ENCODE results near the gene CDKN3. TPM values are rescaled to one million over a fixed set of nuclear protein-coding genes. Genes with fewer than 3 reads are reported as not detected.

The CDKN3 gene
- polyA plus RNA-seq, 3 donors, result 0.45 to 1.8 (median 0.65) TPM

GRCh38 chr14:54354096-54354495 lies 42.7 kb upstream of the CDKN3 start:
- H3K9ac ChIP-seq (ENCODE audit: insufficient read depth, low read length, poor library complexity, severe bottlenecking), result no peak overlapping the region
- Mint-ChIP-seq H3K9me3 (peaks cover 0 to 1% (median 0%) of the 10 kb centered on the region in 7 donors), H3K27me3 (ENCODE audit: low read depth in 3 of 3) (peaks cover 0 to 9% (median 2%) of the 10 kb centered on the region in 3 donors), H3K36me3 (no peaks in the 10 kb centered on the region), H3K4me3 (no peak overlapping the region), H3K27ac (peak overlapping the region in 3 of 7 donors; percentile 10 to 42 (median 37)), H3K4me1 (peaks cover 23% of the 10 kb centered on the region)
- no peaks in the 10 kb centered on the region for H3K36me3 ChIP-seq (replicated peaks in 1 of 2; ENCODE audit: control insufficient read depth in 1 of 2, insufficient read depth in 2 of 2, low read length in 2 of 2)
- intact Hi-C loops (cut with micrococcal nuclease), result no loop called here
- H4K20me1 ChIP-seq (ENCODE audit: insufficient read depth, low read length), result no peaks in the 10 kb centered on the region
- H3K27me3 ChIP-seq (ENCODE audit: control insufficient read depth in 2 of 2, insufficient read depth in 2 of 2, low read length in 2 of 2), result peaks cover 0 to 4% of the 10 kb centered on the region in 2 donors
- H3K79me2 ChIP-seq (ENCODE audit: insufficient read depth, low read length), result no peaks in the 10 kb centered on the region
- H3K4me3 ChIP-seq (replicated peaks in 1 of 3; ENCODE audit: low read depth in 2 of 3, low read length in 3 of 3), result peak overlapping the region in 1 of 3 experiments; percentile 5
- H2AFZ ChIP-seq (ENCODE audit: insufficient read depth, low read depth, low read length, poor library complexity, severe bottlenecking), result peak overlapping the region; percentile 39
- peak overlapping the region; percentile 25 for H3K4me2 ChIP-seq (replicated peaks; ENCODE audit: extremely low read depth, low read length, poor library complexity, severe bottlenecking)
- peak overlapping the region in 1 of 2 donors; percentile 36 for H3K27ac ChIP-seq (ENCODE audit: low read depth in 1 of 2, low read length in 2 of 2)
- H3K9me3 ChIP-seq (replicated peaks in 1 of 2; ENCODE audit: control insufficient read depth in 1 of 2, insufficient read depth in 1 of 2, low read length in 2 of 2), result no peaks in the 10 kb centered on the region
- DNase-seq, result peak in 1 of 3 donors; percentile 9
- no peak for TF ChIP-seq CTCF (IDR thresholded peaks at IDR 0.05)
- peaks cover 14 to 15% of the 10 kb centered on the region in 2 donors for H3K4me1 ChIP-seq (ENCODE audit: control insufficient read depth in 1 of 2, insufficient read depth in 2 of 2, low read length in 2 of 2)

- no peaks in the 10 kb centered on the region for H3K9me3 ChIP-seq (replicated peaks in 1 of 2; ENCODE audit: control insufficient read depth in 1 of 2, insufficient read depth in 1 of 2, low read length in 2 of 2)
- no peak overlapping the region for H2AFZ ChIP-seq (ENCODE audit: insufficient read depth, low read depth, low read length, poor library complexity, severe bottlenecking)
- H4K20me1 ChIP-seq (ENCODE audit: insufficient read depth, low read length), result no peaks in the 10 kb centered on the region
- H3K79me2 ChIP-seq (ENCODE audit: insufficient read depth, low read length), result no peaks in the 10 kb centered on the region
- H3K36me3 ChIP-seq (replicated peaks in 1 of 2; ENCODE audit: control insufficient read depth in 1 of 2, insufficient read depth in 2 of 2, low read length in 2 of 2), result no peaks in the 10 kb centered on the region
- H3K9me3 Mint-ChIP-seq, result peaks cover 0 to 1% (median 0%) of the 10 kb centered on the region in 7 donors
- H3K27ac ChIP-seq (ENCODE audit: low read depth in 1 of 2, low read length in 2 of 2), result no peak overlapping the region
- H3K9ac ChIP-seq (ENCODE audit: insufficient read depth, low read length, poor library complexity, severe bottlenecking), result no peak overlapping the region
- H3K27me3 Mint-ChIP-seq (ENCODE audit: low read depth in 3 of 3), result peaks cover 0 to 6% (median 0%) of the 10 kb centered on the region in 3 donors
- H3K4me3 Mint-ChIP-seq, result no peak overlapping the region
- no peaks in the 10 kb centered on the region for H3K27me3 ChIP-seq (ENCODE audit: control insufficient read depth in 2 of 2, insufficient read depth in 2 of 2, low read length in 2 of 2)
- H3K27ac Mint-ChIP-seq, result no peak overlapping the region
- peaks cover 14 to 15% of the 10 kb centered on the region in 2 donors for H3K4me1 ChIP-seq (ENCODE audit: control insufficient read depth in 1 of 2, insufficient read depth in 2 of 2, low read length in 2 of 2)
- intact Hi-C loops (cut with micrococcal nuclease), result no loop called here
- H3K4me1 Mint-ChIP-seq, result peaks cover 20% of the 10 kb centered on the region
- H3K4me3 ChIP-seq (replicated peaks in 1 of 3; ENCODE audit: low read depth in 2 of 3, low read length in 3 of 3), result no peak overlapping the region
- no peaks in the 10 kb centered on the region for H3K36me3 Mint-ChIP-seq
- TF ChIP-seq CTCF (IDR thresholded peaks at IDR 0.05), result no peak
- H3K4me2 ChIP-seq (replicated peaks; ENCODE audit: extremely low read depth, low read length, poor library complexity, severe bottlenecking), result no peak overlapping the region
- no peak for DNase-seq
Measured at GRCh38 chr14:54354968-54355641, 41.7 kb upstream of the CDKN3 start.
